ENCODE results near the gene TMX4. TPM values are rescaled to one million over a fixed set of nuclear protein-coding genes. Genes with fewer than 3 reads are reported as not detected.
A peak's percentile ranks its signal among the peaks of the same experiment; 100 is the strongest.

TMX4 gene
- total RNA-seq, 2 donors from 2014 or later: 17.9 to 25.4 TPM

- Histone ChIP-seq H3K4me1 (no peaks in the 10 kb centered on the region), H3K36me3 (replicated peaks in 1 of 2; ENCODE audit: insufficient read depth in 1 of 2, low read depth in 2 of 2) (peaks cover 0 to 8% of the 10 kb centered on the region in 2 donors), H3K9me3 (peaks cover 0 to 4% (median 0%) of the 10 kb centered on the region in 3 donors), H3K27me3 (no peaks in the 10 kb centered on the region), H3K27ac (no peak overlapping the region), H3K4me3 (no peak overlapping the region)
- no peak for DNase-seq
- ATAC-seq: no peak
- intact Hi-C loops (cut with DNase I): no loop called here
- TF ChIP-seq CTCF (IDR thresholded peaks at IDR 0.05) (no peak), POLR2A (IDR thresholded peaks at IDR 0.05) (no peak)
- 29 to 43% methylated on average over 1 of the region's 1 CpG for WGBS, 2 donors
These were observed 24.8 kb downstream of the TMX4 start for GRCh38 chr20:7994809-7995208.

GRCh38 chr20:7993703-7994102, 25.9 kb downstream of the TMX4 start:
- Histone ChIP-seq H3K36me3 (replicated peaks in 1 of 2; ENCODE audit: insufficient read depth in 1 of 2, low read depth in 2 of 2) (peaks cover 0 to 8% of the 10 kb centered on the region in 2 donors), H3K9me3 (peaks cover 0 to 4% (median 0%) of the 10 kb centered on the region in 3 donors), H3K4me3 (no peak overlapping the region), H3K27ac (no peak overlapping the region), H3K27me3 (no peaks in the 10 kb centered on the region), H3K4me1 (no peaks in the 10 kb centered on the region)
- DNase-seq (no peak), ATAC-seq (no peak)
- TF ChIP-seq CTCF (IDR thresholded peaks at IDR 0.05): no peak
- TF ChIP-seq POLR2A (IDR thresholded peaks at IDR 0.05): no peak
- 94 to 97% methylated on average over 2 of the region's 2 CpGs for WGBS, 2 donors
- intact Hi-C loops (cut with DNase I): no loop called here

DNA sequence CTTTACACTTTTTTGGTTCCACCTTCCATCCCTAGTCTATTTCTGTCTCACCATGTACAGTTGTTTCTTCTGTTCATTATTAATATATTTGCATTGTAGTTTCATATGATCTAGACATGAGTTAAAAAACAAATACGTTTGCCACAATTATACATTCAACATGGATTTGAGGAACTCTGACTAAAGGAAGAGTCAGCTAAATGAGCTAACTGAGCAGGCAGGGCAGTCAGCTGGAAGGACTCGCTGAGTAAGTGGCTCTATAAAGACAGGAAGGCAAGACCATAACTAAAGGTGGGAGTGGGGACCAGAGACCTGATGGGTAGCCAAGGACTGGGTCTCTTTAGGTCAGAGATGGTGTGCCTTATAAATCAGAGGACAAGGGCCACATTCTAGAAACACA, 26.3 kb downstream of the TMX4 start:
- H3K27ac ChIP-seq: no peak overlapping the region
- no peak for TF ChIP-seq POLR2A (IDR thresholded peaks at IDR 0.05)
- H3K27me3 ChIP-seq: no peaks in the 10 kb centered on the region
- H3K4me3 ChIP-seq: no peak overlapping the region
- no peak for ATAC-seq
- intact Hi-C loops (cut with DNase I): no loop called here
- peaks cover 0 to 4% (median 0%) of the 10 kb centered on the region in 3 donors for H3K9me3 ChIP-seq
- H3K36me3 ChIP-seq (replicated peaks in 1 of 2; ENCODE audit: insufficient read depth in 1 of 2, low read depth in 2 of 2): peaks cover 0 to 6% of the 10 kb centered on the region in 2 donors
- no peaks in the 10 kb centered on the region for H3K4me1 ChIP-seq
- WGBS, 2 donors: 86 to 92% methylated on average over 2 of the region's 2 CpGs
- DNase-seq: no peak

GRCh38 chr20:7990385-7990784, 29.2 kb downstream of the TMX4 start:
- no peak for DNase-seq

DNA sequence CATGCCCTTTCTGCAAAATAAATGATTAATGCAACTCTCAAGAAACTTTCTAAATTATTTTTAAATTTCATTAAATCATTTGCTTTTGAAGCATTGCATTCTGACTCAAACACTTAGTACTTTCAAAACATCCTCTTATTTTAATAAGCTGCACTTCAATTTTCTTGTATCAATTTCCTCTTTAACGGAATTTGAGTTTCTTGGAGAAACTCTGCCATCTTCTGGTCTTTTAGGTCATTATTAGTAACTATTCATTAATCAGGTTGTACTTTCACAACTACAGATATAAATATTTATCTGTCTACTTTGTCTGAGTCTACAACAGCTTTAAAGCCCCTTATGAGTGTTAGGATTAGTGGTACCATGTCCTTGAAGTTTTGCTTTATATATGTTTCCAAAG, 30.2 kb downstream of the TMX4 start:
- no peak for ATAC-seq
- WGBS, 2 donors: 41 to 58% methylated on average over 1 of the region's 1 CpG
- intact Hi-C loops (cut with DNase I): no loop called here
- no peaks in the 10 kb centered on the region for H3K4me1 ChIP-seq
- no peak overlapping the region for H3K4me3 ChIP-seq
- DNase-seq: no peak
- no peaks in the 10 kb centered on the region for H3K27me3 ChIP-seq
- peaks cover 0 to 2% of the 10 kb centered on the region in 2 donors for H3K36me3 ChIP-seq (replicated peaks in 1 of 2; ENCODE audit: insufficient read depth in 1 of 2, low read depth in 2 of 2)
- H3K27ac ChIP-seq: no peak overlapping the region
- peaks cover 0 to 3% (median 0%) of the 10 kb centered on the region in 3 donors for H3K9me3 ChIP-seq
- TF ChIP-seq CTCF (IDR thresholded peaks at IDR 0.05) (peak in 3 of 7 experiments; percentile 7 to 36 (median 22)), POLR2A (IDR thresholded peaks at IDR 0.05) (no peak)

More at GRCh38 chr20:7990385-7990784, 29.2 kb downstream of the TMX4 start:
- Histone ChIP-seq H3K9me3 (peaks cover 0 to 4% (median 0%) of the 10 kb centered on the region in 3 donors), H3K4me3 (no peak overlapping the region), H3K27me3 (no peaks in the 10 kb centered on the region), H3K4me1 (no peaks in the 10 kb centered on the region), H3K27ac (no peak overlapping the region), H3K36me3 (replicated peaks in 1 of 2; ENCODE audit: insufficient read depth in 1 of 2, low read depth in 2 of 2) (peaks cover 0 to 2% of the 10 kb centered on the region in 2 donors)
- intact Hi-C loops (cut with DNase I): no loop called here
- no peak for ATAC-seq
- TF ChIP-seq POLR2A (IDR thresholded peaks at IDR 0.05) (no peak), CTCF (IDR thresholded peaks at IDR 0.05) (no peak)

Data from body of pancreas (tissue), 4 donors.